IPS-20b (cell line): ENCODE results near the gene PWWP2A.
"Not testable (repeated sequence)": the region's sequence is repeated elsewhere in the genome, so short reads cannot be mapped to it uniquely, and the experiment has no call there.

ENCODE experiments used
- H3K27ac ChIP-seq: one replicate; pipeline ENCODE4 v1.5.1; 2013; ENCODE audit warnings: low read length
- H3K27me3 ChIP-seq: 2 replicates; pipeline ENCODE4 v1.6.1; 2013; ENCODE audit warnings: mild to moderate bottlenecking, low read length, inconsistent platforms; ENCODE audit not compliant: insufficient read depth
- H3K36me3 ChIP-seq: 2 replicates; pipeline ENCODE4 v1.6.1; 2013; ENCODE audit warnings: low read depth, mild to moderate bottlenecking, inconsistent platforms, low read length, moderate library complexity; ENCODE audit not compliant: insufficient read depth
- H3K4me1 ChIP-seq: 2 replicates; pipeline ENCODE4 v1.6.1; 2013; ENCODE audit warnings: mild to moderate bottlenecking, control low read depth, inconsistent platforms, low read length, moderate library complexity; ENCODE audit not compliant: insufficient read depth
- H3K4me3 ChIP-seq: 2 replicates; pipeline ENCODE4 v1.5.1; 2013; ENCODE audit warnings: mild to moderate bottlenecking, low read length, inconsistent platforms
- H3K9ac ChIP-seq: 2 replicates; pipeline ENCODE4 v1.6.1; 2013; ENCODE audit warnings: low read depth, mild to moderate bottlenecking, inconsistent platforms, low read length, moderate library complexity
- H3K9me3 ChIP-seq: 2 replicates; pipeline ENCODE4 v1.6.1; 2013; ENCODE audit warnings: mild to moderate bottlenecking, low read depth, low read length, inconsistent platforms; ENCODE audit not compliant: insufficient read depth

PWWP2A gene

DNA sequence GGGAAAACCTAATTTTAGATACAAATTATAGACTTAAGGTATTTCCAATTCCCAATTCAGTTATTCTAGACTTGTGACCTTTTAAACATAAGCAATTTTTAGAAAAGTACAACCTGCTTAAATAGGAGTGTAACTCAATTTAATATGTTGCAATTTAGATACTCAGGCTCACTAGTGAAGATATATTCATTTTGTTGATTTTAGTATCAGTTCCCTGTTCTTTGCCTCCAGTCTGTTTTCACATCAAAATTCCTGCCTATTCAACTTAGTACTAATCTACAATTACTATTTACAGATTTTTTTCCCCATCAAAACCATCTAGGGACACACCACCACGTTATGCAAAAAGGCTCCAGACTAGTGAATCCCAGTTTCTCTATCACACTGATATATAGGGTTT lies 30.4 kb downstream of the PWWP2A start:
- H3K27me3 ChIP-seq, result no peaks in the 10 kb centered on the region
- peaks cover 31% of the 10 kb centered on the region for H3K36me3 ChIP-seq
- H3K9ac ChIP-seq, result no peak overlapping the region

DNA sequence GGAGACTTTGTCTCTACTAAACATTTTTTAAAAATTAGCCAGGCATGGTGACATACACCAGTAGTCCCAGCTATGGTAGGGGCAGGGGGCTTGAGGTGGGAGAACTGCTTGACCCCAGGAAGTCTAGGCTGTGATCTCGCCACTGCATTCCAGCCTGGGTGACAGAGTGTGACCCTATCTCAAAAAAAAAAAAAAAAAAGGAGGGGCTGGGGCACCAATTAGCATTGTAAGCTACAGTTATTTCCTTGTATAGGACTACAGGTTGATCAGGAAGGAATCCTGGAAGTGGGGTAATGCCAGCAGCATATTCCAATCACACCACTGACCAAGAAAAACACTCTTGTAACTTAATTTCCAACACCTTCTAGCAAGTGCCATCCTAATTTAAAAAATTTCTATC lies 32.1 kb downstream of the PWWP2A start:
- Histone ChIP-seq H3K4me3 (no peak overlapping the region), H3K27me3 (no peaks in the 10 kb centered on the region), H3K36me3 (peaks cover 15% of the 10 kb centered on the region), H3K27ac (no peak overlapping the region), H3K9me3 (no peaks in the 10 kb centered on the region), H3K4me1 (peaks cover 8% of the 10 kb centered on the region), H3K9ac (no peak overlapping the region)

More for the DNA sequence above, 30.4 kb downstream of the PWWP2A start:
- Histone ChIP-seq H3K27ac (no peak overlapping the region), H3K9me3 (no peaks in the 10 kb centered on the region), H3K4me3 (no peak overlapping the region), H3K4me1 (no peaks in the 10 kb centered on the region)

DNA sequence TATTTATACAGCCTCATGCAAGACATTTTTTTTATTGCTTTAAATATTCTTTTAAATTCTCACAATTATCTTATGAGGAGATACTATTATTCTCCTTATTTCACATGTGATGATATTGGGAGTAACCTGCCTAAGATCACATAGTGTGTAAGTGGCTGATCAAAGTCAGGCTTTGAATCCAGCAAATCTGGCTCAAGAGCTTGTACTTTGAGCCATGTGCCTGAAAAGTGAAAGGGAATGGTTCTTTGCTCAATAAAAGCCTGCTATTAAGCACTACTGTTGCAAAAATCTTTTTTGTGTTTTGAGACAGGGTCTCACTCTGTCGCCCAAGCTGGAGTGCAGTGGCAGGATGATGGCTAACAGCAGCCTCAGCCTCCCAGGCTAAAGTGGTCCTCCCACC lies 35.1 kb downstream of the PWWP2A start:
- no peak overlapping the region for H3K4me3 ChIP-seq
- no peaks in the 10 kb centered on the region for H3K27me3 ChIP-seq
- no peaks in the 10 kb centered on the region for H3K9me3 ChIP-seq
- H3K27ac ChIP-seq, result no peak overlapping the region
- peaks cover 8% of the 10 kb centered on the region for H3K36me3 ChIP-seq
- H3K9ac ChIP-seq, result no peak overlapping the region
- peaks cover 14% of the 10 kb centered on the region for H3K4me1 ChIP-seq

DNA sequence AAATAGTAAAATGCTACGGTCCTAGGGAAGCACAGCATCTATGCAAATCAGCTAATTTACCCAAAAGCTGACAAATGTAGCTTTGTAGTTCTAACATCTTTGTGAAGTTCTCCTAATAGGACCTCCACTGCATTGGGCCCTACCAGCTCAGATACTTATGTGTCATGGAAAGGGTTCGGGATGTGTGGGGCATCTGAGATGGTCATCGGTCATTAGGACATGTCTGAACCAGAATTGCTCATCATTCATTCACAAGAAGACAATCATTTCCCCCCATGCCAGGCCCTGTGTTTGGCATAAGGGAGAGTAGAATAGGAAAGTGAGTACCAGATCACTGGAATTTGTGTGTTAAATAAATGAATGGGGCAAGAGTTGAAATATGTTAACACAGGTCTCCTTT lies 35.7 kb downstream of the PWWP2A start:
- Histone ChIP-seq H3K4me1 (peaks cover 14% of the 10 kb centered on the region), H3K4me3 (no peak overlapping the region), H3K27ac (no peak overlapping the region), H3K27me3 (no peaks in the 10 kb centered on the region), H3K9me3 (no peaks in the 10 kb centered on the region), H3K9ac (no peak overlapping the region), H3K36me3 (peaks cover 15% of the 10 kb centered on the region)

DNA sequence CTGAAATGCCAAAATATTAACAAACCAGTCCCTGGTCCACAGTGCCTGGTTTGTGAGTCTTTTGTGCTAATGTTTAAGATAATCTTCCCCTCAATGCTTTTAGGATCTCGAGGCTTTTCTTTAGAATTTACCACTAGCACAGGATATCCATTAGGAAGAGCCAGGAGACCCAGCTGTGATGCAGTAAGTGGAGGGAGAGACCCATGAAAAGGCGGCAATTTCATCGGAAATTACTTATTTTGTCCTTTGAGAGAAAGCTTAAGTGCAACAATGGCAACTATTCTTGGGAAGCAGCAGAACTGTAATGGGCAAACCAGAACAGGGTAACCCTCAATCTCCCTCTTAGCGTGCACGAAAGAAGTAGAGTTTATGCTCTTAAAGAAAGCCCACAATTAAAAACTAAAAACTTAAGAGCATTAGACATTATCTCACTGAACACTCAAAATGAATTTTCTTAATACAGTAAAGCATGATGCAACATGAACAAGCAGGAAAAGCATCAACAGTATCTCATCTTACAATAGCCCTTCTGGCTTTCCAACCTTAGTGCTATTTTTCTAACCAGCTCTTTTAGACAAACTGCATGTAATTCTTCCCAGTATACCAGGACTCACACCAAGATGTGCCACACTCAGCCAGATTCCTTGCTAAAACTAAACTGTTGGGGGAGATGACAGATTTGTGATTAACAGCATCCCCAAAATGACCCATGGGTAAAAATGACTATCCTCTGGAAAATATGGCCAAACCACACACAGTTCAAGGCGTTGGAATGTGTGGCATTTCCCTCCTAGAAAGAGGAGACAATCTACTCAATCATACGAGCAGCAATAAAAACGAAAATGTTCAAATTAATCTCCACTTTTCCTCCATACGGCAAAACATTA lies 36.4 kb downstream of the PWWP2A start:
- Histone ChIP-seq H3K4me3 (no peak overlapping the region), H3K4me1 (peaks cover 14% of the 10 kb centered on the region), H3K27me3 (no peaks in the 10 kb centered on the region), H3K27ac (peak overlapping the region; percentile 25), H3K9ac (peak overlapping the region; percentile 23; the same call in 1 of the 2 replicates), H3K9me3 (no peaks in the 10 kb centered on the region), H3K36me3 (peaks cover 21% of the 10 kb centered on the region)

DNA sequence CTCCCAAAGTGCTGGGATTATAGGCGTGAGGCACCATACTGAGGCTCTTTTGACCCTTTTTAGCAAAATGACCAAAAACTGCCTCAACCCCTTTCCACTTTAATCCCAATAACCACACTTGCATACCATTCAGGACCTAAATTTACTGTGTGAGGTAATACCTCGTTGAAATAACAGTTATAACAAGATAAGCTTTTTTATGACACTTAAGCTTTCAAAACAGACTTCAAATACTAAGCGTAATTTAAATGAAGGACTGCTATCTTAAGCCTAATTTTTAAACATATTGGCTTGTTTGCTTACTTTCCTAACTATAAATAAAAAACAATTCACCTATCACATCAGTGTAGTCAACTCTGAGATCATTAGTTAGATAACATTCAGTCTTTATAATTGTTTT lies 37.8 kb downstream of the PWWP2A start:
- no peak overlapping the region for H3K4me3 ChIP-seq
- no peaks in the 10 kb centered on the region for H3K9me3 ChIP-seq
- H3K36me3 ChIP-seq, result peaks cover 32% of the 10 kb centered on the region
- H3K9ac ChIP-seq, result no peak overlapping the region; the same call in 1 of the 2 replicates
- H3K27me3 ChIP-seq, result no peaks in the 10 kb centered on the region
- peaks cover 14% of the 10 kb centered on the region for H3K4me1 ChIP-seq
- no peak overlapping the region for H3K27ac ChIP-seq

DNA sequence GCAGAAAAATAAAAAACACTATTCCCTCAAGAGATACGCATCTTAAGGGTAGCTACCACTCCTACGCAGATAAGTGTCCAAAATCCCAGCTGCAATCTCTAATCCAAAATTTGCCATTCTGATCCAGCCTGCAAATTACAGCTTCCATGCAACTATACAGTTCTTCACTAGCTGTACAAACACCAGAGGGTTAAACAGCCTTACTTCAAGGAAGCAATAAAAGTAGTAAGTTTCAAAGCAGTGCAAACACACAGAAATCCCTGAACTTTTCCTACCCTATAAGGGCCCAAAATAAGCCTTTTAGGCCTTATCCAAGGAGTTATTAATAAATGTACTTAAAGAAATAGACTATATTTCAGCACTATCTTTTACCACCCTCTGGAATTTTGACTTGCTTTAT lies 39.5 kb downstream of the PWWP2A start:
- no peaks in the 10 kb centered on the region for H3K27me3 ChIP-seq
- peaks cover 14% of the 10 kb centered on the region for H3K4me1 ChIP-seq
- H3K9ac ChIP-seq, result no peak overlapping the region
- H3K9me3 ChIP-seq, result no peaks in the 10 kb centered on the region
- H3K27ac ChIP-seq, result no peak overlapping the region
- H3K4me3 ChIP-seq, result no peak overlapping the region
- peaks cover 33% of the 10 kb centered on the region for H3K36me3 ChIP-seq

DNA sequence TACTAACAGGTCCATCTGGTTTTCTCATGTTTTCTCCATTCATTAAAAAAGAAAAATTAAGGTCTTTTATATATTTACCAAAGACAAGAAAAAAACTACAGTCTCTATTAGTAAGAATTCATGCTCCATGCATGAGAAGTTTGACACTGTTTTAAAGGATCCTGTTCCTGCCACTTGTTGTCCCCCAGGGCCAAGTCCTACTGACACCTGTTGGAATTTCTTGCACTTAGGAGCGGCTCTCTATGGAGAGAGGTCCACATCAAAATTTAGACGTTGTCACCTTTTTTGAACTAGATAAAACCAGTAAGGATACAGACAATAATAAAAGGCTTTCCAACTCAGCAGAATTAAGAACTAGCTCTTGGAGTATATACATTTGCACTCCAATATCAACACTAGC lies 42.3 kb downstream of the PWWP2A start:
- H3K27me3 ChIP-seq, result no peaks in the 10 kb centered on the region
- no peaks in the 10 kb centered on the region for H3K9me3 ChIP-seq
- no peak overlapping the region for H3K27ac ChIP-seq
- no peak overlapping the region for H3K9ac ChIP-seq
- H3K4me1 ChIP-seq, result peaks cover 7% of the 10 kb centered on the region; the same call in 1 of the 2 replicates
- peaks cover 33% of the 10 kb centered on the region for H3K36me3 ChIP-seq
- H3K4me3 ChIP-seq, result no peak overlapping the region

DNA sequence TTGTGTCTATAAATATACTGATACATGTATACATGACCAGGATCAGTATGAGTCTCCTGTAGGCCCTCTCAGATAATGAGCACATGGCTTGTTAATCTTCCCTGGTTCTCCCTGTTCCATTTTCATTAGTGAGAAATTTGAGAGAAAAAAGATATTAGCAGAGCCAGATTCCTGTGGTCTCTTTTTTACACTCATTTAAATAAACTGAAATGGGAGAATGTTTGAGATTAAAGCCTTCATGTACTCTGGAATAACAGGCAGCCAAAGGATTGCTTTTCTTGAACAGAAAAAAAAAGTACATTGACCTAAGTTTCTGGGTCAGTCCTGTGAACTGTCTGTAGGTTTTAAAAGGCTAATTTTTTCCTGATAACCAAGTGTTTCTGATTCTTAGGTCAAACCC lies 44.2 kb downstream of the PWWP2A start:
- no peak overlapping the region for H3K27ac ChIP-seq
- H3K9me3 ChIP-seq, result no peaks in the 10 kb centered on the region
- no peaks in the 10 kb centered on the region for H3K4me1 ChIP-seq
- no peaks in the 10 kb centered on the region for H3K27me3 ChIP-seq
- H3K4me3 ChIP-seq, result no peak overlapping the region
- H3K36me3 ChIP-seq, result peaks cover 33% of the 10 kb centered on the region
- no peak overlapping the region; the same call in 1 of the 2 replicates for H3K9ac ChIP-seq

DNA sequence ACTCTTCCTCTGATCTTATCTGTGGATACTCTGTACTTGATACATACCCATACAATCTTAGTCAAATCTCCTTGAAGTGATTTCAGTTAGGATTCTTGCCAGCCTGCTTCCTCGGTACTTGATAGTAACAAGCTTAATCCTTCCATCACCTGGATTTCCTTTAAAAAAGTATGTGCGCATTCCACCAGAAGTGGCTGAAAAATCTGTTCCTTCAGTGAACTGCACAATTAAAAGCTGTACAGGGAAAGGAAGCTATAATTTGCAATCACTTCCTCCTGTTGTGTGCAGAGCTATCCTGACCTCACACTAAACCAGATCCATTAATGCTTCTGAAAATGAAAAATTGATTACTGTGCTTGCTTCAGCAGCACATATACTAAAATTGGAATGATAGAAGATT lies 47.3 kb downstream of the PWWP2A start:
- no peaks in the 10 kb centered on the region for H3K9me3 ChIP-seq
- no peak overlapping the region for H3K4me3 ChIP-seq
- no peaks in the 10 kb centered on the region; the same call in 1 of the 2 replicates for H3K4me1 ChIP-seq
- no peaks in the 10 kb centered on the region for H3K27me3 ChIP-seq
- H3K36me3 ChIP-seq, result peaks cover 7% of the 10 kb centered on the region
- H3K9ac ChIP-seq, result no peak overlapping the region
- H3K27ac ChIP-seq, result no peak overlapping the region

DNA sequence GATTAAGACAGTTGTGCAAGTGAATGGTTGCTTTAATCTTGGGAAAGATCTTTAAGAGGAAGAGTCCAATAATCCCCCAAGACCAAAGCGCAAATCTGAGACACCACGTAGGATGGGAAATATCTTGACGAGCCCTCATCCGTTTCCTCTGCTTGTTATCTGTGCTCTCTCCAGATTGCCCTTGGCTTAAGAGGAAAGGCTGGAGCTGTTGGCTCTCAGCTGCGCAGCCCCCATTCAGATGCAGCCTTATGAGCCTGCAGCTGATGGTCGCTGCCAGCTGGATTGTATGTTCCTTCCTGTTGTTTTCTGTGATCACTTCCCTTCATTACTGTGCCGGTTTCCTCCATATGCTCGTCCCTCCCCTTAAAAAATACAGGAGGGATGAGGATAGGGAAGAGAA lies 47.7 kb downstream of the PWWP2A start:
- Histone ChIP-seq H3K27ac (no peak overlapping the region), H3K27me3 (no peaks in the 10 kb centered on the region), H3K4me3 (no peak overlapping the region), H3K36me3 (peaks cover 5% of the 10 kb centered on the region; the same call in 1 of the 2 replicates), H3K9me3 (no peaks in the 10 kb centered on the region), H3K4me1 (no peaks in the 10 kb centered on the region; the same call in 1 of the 2 replicates), H3K9ac (no peak overlapping the region)

DNA sequence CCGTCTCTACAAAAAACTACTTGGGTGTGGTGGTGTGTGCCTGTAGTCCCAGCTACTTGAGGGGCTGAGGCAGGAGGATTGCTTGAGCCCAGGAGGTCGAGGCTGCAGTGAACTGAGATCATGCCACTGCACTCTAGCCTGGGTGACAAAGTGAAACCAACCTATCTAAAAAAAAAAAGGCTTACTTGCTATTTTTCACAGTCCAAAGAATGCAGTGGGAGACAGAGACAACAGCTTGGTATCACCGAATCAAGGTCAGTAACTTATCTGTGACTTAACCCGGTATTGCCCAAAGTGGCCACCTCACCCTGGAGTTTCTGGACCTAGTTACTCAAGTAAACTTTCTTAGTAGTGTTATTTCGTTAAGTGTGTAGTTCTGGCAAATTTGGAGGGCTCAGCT lies 50.1 kb downstream of the PWWP2A start:
- H3K9ac ChIP-seq, H3K9me3 ChIP-seq, H3K27me3 ChIP-seq, H3K27ac ChIP-seq, H3K4me3 ChIP-seq, H3K4me1 ChIP-seq: not testable (repeated sequence)
- peaks cover 20% of the 10 kb centered on the region for H3K36me3 ChIP-seq
